ENCODE measurements around the gene HMGB4.

- TF ChIP-seq POLR2A (IDR thresholded peaks at IDR 0.05; ENCODE audit: low read depth) (no peak), POLR2AphosphoS5 (IDR thresholded peaks at IDR 0.05) (no peak), EP300 (IDR thresholded peaks at IDR 0.05) (no peak)
- TF ChIP-seq, protein P1, sequence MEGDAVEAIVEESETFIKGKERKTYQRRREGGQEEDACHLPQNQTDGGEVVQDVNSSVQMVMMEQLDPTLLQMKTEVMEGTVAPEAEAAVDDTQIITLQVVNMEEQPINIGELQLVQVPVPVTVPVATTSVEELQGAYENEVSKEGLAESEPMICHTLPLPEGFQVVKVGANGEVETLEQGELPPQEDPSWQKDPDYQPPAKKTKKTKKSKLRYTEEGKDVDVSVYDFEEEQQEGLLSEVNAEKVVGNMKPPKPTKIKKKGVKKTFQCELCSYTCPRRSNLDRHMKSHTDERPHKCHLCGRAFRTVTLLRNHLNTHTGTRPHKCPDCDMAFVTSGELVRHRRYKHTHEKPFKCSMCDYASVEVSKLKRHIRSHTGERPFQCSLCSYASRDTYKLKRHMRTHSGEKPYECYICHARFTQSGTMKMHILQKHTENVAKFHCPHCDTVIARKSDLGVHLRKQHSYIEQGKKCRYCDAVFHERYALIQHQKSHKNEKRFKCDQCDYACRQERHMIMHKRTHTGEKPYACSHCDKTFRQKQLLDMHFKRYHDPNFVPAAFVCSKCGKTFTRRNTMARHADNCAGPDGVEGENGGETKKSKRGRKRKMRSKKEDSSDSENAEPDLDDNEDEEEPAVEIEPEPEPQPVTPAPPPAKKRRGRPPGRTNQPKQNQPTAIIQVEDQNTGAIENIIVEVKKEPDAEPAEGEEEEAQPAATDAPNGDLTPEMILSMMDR (IDR thresholded peaks at IDR 0.05), result no peak
Measured at GRCh38 chr1:33814166-33814565, 49.7 kb upstream of the HMGB4 start.

Data from esophagus muscularis mucosa (tissue), 4 donors.